ENCODE results near the gene PIPOX.

- no peak for TF ChIP-seq CTCF (IDR thresholded peaks at IDR 0.05; ENCODE audit: low read length)
- no peak for TF ChIP-seq EZH2 (optimal IDR thresholded peaks at IDR 0.05; ENCODE audit: low read depth, low read length)
These were observed 701 bp downstream of the PIPOX start for GRCh38 chr17:29043539-29044145.

Data from MM.1S (cell line).